HCT116 (cell line): ENCODE results near the gene FYCO1. TPM values are rescaled to one million over a fixed set of nuclear protein-coding genes. Genes with fewer than 3 reads are reported as not detected.

Experiments
- ATAC-seq: fragments of 200-7000 bp; cut with Tn5 transposase; 2 replicates; pipeline ENCODE4 v1.9.1; 2020; ENCODE audit warnings: mild to moderate bottlenecking, moderate library complexity
- BruUV-seq: library from RNA; stranded (reverse); fragments of 400-500 nt; replicated peaks from 2 replicates; lab custom pipeline; 2021; lab: Mats Ljungman, UMichigan
- CTCF ChIA-PET: fragments of 300-600 bp; sonication (Branson Sonifier 250); formaldehyde crosslinking; loops from one replicate; lab custom pipeline; 2021; ENCODE audit warnings: antibody characterized with exemption; lab: Charles Lee
- POLR2A ChIA-PET: fragments of 300-600, 350-600 bp; sonication (Branson Sonifier 250); formaldehyde crosslinking; loops from one replicate; lab custom pipeline; 2021; ENCODE audit warnings: antibody characterized with exemption; lab: Charles Lee
- RAD21 ChIA-PET, 2 experiments: fragments of 300-600 bp; sonication (Branson Sonifier 250); formaldehyde crosslinking; loops; one replicate each; lab custom pipeline; 2023; ENCODE audit warnings: low total read pairs in 2 of 2; ENCODE audit not compliant: uncharacterized antibody in 2 of 2, unreplicated experiment in 2 of 2, low non-redundant PET in 1 of 2; lab: Charles Lee
- DNase-seq: peaks from one replicate; pipeline ENCODE4 v3.0.0-alpha.2; 2010; ENCODE audit warnings: low read depth, low spot score
- H2AFZ ChIP-seq: fragments of 200-600 bp; shearing (Covaris generic), sonication (generic); 2 replicates; pipeline ENCODE4 v1.6.1; 2017; ENCODE audit warnings: low read depth, mixed run types, mixed read lengths, antibody characterized with exemption, low read length; ENCODE audit not compliant: poor library complexity, severe bottlenecking
- H3K27ac ChIP-seq: 2 replicates; pipeline ENCODE4 v1.5.1; 2012; ENCODE audit warnings: low read depth, low read length
- H3K27me3 ChIP-seq: fragments of 200-600 bp; sonication (generic); 2 replicates; pipeline ENCODE4 v1.6.1; 2016; ENCODE audit warnings: mixed run types, low read length, mixed read lengths; ENCODE audit not compliant: insufficient read depth
- H3K36me3 ChIP-seq, 2 experiments: fragments of 200-500 bp in 1 of 2; fragments of 200-600 bp in 1 of 2; sonication (Bioruptor generic) in 1 of 2; sonication (generic) in 1 of 2; 2 replicates each; pipeline versions ENCODE4 v1.5.1 to v1.6.1; 2014 to 2016; ENCODE audit warnings: low read length in 2 of 2, inconsistent platforms in 1 of 2, mixed read lengths in 1 of 2, mixed run types in 1 of 2; ENCODE audit not compliant: insufficient read depth in 2 of 2, control insufficient read depth in 1 of 2
- H3K4me1 ChIP-seq, 2 experiments: fragments of 200-600 bp in 1 of 2; sonication (generic) in 1 of 2; 2 replicates each; pipeline versions ENCODE4 v1.5.1 to v1.6.1; 2012 to 2017; ENCODE audit warnings: low read length in 2 of 2, inconsistent platforms in 1 of 2, mild to moderate bottlenecking in 1 of 2, mixed read lengths in 1 of 2, mixed run types in 1 of 2, moderate library complexity in 1 of 2; ENCODE audit not compliant: insufficient read depth in 2 of 2, control insufficient read depth in 1 of 2
- H3K4me2 ChIP-seq: fragments of 200-600 bp; sonication (generic); 2 replicates; pipeline ENCODE4 v1.6.1; 2017; ENCODE audit warnings: mixed run types, low read length, mixed read lengths
- H3K4me3 ChIP-seq, 2 experiments: fragments of 200-600 bp in 1 of 2; sonication (generic) in 1 of 2; replicated peaks in 1 of 2; 2 replicates each; pipeline ENCODE4 v1.5.1; 2011 to 2016; ENCODE audit warnings: low read length in 2 of 2, control low read depth in 1 of 2, low read depth in 1 of 2, mild to moderate bottlenecking in 1 of 2, mixed read lengths in 1 of 2, mixed run types in 1 of 2
- H3K79me2 ChIP-seq: fragments of 200-600 bp; sonication (generic); 2 replicates; pipeline ENCODE4 v1.6.1; 2017; ENCODE audit warnings: mild to moderate bottlenecking, mixed run types, low read length, moderate library complexity, mixed read lengths; ENCODE audit not compliant: insufficient read depth
- H3K9ac ChIP-seq: fragments of 200-600 bp; sonication (generic); 2 replicates; pipeline ENCODE4 v1.6.1; 2016; ENCODE audit warnings: low read length, mixed read lengths
- H3K9me2 ChIP-seq: fragments of 200-600 bp; sonication (generic), shearing (Covaris generic); 2 replicates; pipeline ENCODE4 v1.6.1; 2017; ENCODE audit warnings: mixed run types, mild to moderate bottlenecking, moderate library complexity; ENCODE audit not compliant: insufficient read depth
- H3K9me3 ChIP-seq, 2 experiments: fragments of 200-500 bp in 1 of 2; fragments of 200-600 bp in 1 of 2; sonication (Bioruptor generic) in 1 of 2; sonication (generic) in 1 of 2; 2 replicates each; pipeline ENCODE4 v1.6.1; 2014 to 2017; ENCODE audit warnings: low read length in 2 of 2, mixed read lengths in 2 of 2, inconsistent platforms in 1 of 2, low read depth in 1 of 2, mild to moderate bottlenecking in 1 of 2, mixed run types in 1 of 2, moderate library complexity in 1 of 2; ENCODE audit not compliant: control insufficient read depth in 1 of 2, insufficient read depth in 1 of 2
- H4K20me1 ChIP-seq: fragments of 200-600 bp; sonication (generic), shearing (Covaris generic); 2 replicates; pipeline ENCODE4 v1.6.1; 2017; ENCODE audit warnings: mixed run types, mild to moderate bottlenecking, moderate library complexity; ENCODE audit not compliant: insufficient read depth
- CBX3 ChIP-seq: IDR thresholded peaks from 2 replicates; pipeline ENCODE4 v1.6.1; 2012; ENCODE audit warnings: low read depth
- EGR1 ChIP-seq: IDR thresholded peaks from 2 replicates; pipeline ENCODE4 v1.6.1; 2012; ENCODE audit warnings: low read depth
- ELF1 ChIP-seq: IDR thresholded peaks from 2 replicates; pipeline ENCODE4 v1.6.1; 2012; ENCODE audit warnings: low read depth, borderline replicate concordance
- EZH2 ChIP-seq: fragments of 200-600 bp; sonication (generic); IDR thresholded peaks from 2 replicates; pipeline ENCODE4 v1.6.1; 2017; ENCODE audit warnings: antibody characterized with exemption, mixed run types
- EZH2phosphoT487 ChIP-seq: fragments of 200-600 bp; IDR thresholded peaks from 2 replicates; pipeline ENCODE4 v1.6.1; 2018; ENCODE audit warnings: antibody characterized with exemption, borderline replicate concordance
- FOSL1 ChIP-seq: IDR thresholded peaks from 2 replicates; pipeline ENCODE4 v1.6.1; 2012; ENCODE audit warnings: low read depth
- JUND ChIP-seq: IDR thresholded peaks from 2 replicates; pipeline ENCODE4 v1.6.1; 2012
- POLR2AphosphoS5 ChIP-seq: IDR thresholded peaks from 2 replicates; pipeline ENCODE4 v1.6.1; 2011; ENCODE audit warnings: mild to moderate bottlenecking, low read depth, low read length, moderate library complexity
- SIN3A ChIP-seq: IDR thresholded peaks from 2 replicates; pipeline ENCODE4 v1.6.1; 2012; ENCODE audit warnings: low read depth
- SP1 ChIP-seq: IDR thresholded peaks from 2 replicates; pipeline ENCODE4 v1.6.1; 2012; ENCODE audit warnings: low read depth
- TCF7L2 ChIP-seq: IDR thresholded peaks from 2 replicates; pipeline ENCODE4 v1.7.0; 2011; ENCODE audit warnings: borderline replicate concordance, inconsistent platforms; ENCODE audit not compliant: insufficient read depth, insufficient read length; ENCODE audit errors: extremely low read depth
- YY1 ChIP-seq: IDR thresholded peaks from 2 replicates; pipeline ENCODE4 v1.6.1; 2011; ENCODE audit warnings: low read length, low read depth, moderate library complexity, mild to moderate bottlenecking; ENCODE audit not compliant: insufficient replicate concordance; ENCODE audit errors: extremely low read depth
- ZFX ChIP-seq: fragments of 450-650 bp; IDR thresholded peaks from 2 replicates; pipeline ENCODE4 v1.6.1; 2017
- ZNF274 ChIP-seq: fragments of 200-500 bp; sonication (Bioruptor generic); IDR thresholded peaks from 2 replicates; pipeline ENCODE4 v1.6.1; 2014; ENCODE audit warnings: mild to moderate bottlenecking, low read depth, low read length, inconsistent platforms
- intact Hi-C: fragments of 100-400 bp; cut with micrococcal nuclease; formaldehyde crosslinking; loops from 2 replicates; pipeline ENCODE4 v1.10.0; 2022
- total RNA-seq: library from RNA; stranded (reverse); gene quantifications from one replicate; pipeline ENCODE4 v1.2.1, GENCODE V29; 2021; ENCODE audit not compliant: unreplicated experiment
- TF ChIP-seq, protein P1 (sequence below): IDR thresholded peaks from 2 replicates; pipeline ENCODE4 v1.6.1; 2012
- TF ChIP-seq, protein P2 (sequence below): IDR thresholded peaks from 2 replicates; pipeline ENCODE4 v1.6.1; 2012; ENCODE audit warnings: low read depth
- TF ChIP-seq, protein P3 (sequence below): IDR thresholded peaks from 2 replicates; pipeline ENCODE4 v1.6.1; 2012

Gene FYCO1
- total RNA-seq, 1 experiment from 2014 or later = 15.8 TPM

DNA sequence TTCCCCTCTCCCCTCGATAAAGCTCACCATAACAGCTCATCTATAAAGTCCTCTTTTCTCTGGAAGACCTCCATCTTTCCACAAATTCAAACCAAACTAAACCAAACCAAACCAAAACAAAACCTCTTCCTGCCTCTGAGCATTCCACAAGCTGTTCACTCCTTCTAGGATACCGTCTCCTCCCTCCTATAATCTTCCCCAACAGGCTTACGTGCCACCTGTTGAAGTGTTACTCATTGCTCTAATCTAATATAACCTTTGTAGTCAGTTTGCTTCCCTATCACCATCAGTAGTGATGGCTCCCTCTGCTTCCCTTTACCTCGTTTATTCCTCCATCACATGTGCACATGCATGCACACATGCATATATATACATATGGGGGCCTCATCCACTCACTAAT is 122.0 kb downstream of the FYCO1 start:
- Histone ChIP-seq H3K4me1 (no peaks in the 10 kb centered on the region), H3K27ac (no peak overlapping the region), H3K79me2 (no peaks in the 10 kb centered on the region), H2AFZ (no peak overlapping the region), H3K4me3 (no peak overlapping the region), H3K27me3 (no peaks in the 10 kb centered on the region), H4K20me1 (no peaks in the 10 kb centered on the region), H3K4me2 (no peak overlapping the region), H3K9ac (no peak overlapping the region), H3K36me3 (no peaks in the 10 kb centered on the region), H3K9me3 (no peaks in the 10 kb centered on the region), H3K9me2 (no peaks in the 10 kb centered on the region)
- ATAC-seq = no peak
- TF ChIP-seq EZH2 = no peak
- TF ChIP-seq, protein P1, sequence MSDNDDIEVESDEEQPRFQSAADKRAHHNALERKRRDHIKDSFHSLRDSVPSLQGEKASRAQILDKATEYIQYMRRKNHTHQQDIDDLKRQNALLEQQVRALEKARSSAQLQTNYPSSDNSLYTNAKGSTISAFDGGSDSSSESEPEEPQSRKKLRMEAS = no peak
- no peak for TF ChIP-seq TCF7L2
- TF ChIP-seq EZH2phosphoT487 = no peak
- no peak for TF ChIP-seq JUND
- no peak for TF ChIP-seq POLR2AphosphoS5
- no peak for TF ChIP-seq FOSL1
- TF ChIP-seq ZFX = no peak
- TF ChIP-seq SP1 = no peak
- TF ChIP-seq, protein P2, sequence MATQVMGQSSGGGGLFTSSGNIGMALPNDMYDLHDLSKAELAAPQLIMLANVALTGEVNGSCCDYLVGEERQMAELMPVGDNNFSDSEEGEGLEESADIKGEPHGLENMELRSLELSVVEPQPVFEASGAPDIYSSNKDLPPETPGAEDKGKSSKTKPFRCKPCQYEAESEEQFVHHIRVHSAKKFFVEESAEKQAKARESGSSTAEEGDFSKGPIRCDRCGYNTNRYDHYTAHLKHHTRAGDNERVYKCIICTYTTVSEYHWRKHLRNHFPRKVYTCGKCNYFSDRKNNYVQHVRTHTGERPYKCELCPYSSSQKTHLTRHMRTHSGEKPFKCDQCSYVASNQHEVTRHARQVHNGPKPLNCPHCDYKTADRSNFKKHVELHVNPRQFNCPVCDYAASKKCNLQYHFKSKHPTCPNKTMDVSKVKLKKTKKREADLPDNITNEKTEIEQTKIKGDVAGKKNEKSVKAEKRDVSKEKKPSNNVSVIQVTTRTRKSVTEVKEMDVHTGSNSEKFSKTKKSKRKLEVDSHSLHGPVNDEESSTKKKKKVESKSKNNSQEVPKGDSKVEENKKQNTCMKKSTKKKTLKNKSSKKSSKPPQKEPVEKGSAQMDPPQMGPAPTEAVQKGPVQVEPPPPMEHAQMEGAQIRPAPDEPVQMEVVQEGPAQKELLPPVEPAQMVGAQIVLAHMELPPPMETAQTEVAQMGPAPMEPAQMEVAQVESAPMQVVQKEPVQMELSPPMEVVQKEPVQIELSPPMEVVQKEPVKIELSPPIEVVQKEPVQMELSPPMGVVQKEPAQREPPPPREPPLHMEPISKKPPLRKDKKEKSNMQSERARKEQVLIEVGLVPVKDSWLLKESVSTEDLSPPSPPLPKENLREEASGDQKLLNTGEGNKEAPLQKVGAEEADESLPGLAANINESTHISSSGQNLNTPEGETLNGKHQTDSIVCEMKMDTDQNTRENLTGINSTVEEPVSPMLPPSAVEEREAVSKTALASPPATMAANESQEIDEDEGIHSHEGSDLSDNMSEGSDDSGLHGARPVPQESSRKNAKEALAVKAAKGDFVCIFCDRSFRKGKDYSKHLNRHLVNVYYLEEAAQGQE = no peak
- TF ChIP-seq, protein P3, sequence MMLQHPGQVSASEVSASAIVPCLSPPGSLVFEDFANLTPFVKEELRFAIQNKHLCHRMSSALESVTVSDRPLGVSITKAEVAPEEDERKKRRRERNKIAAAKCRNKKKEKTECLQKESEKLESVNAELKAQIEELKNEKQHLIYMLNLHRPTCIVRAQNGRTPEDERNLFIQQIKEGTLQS = no peak
- no peak for TF ChIP-seq CBX3
- TF ChIP-seq ELF1 = no peak
- no peak for TF ChIP-seq YY1
- no peak for TF ChIP-seq SIN3A
- no peak for TF ChIP-seq ZNF274
- TF ChIP-seq EGR1 = no peak
- intact Hi-C loops = no loop called here
- DNase-seq = no peak
- ChIA-PET POLR2A (no interaction called here), CTCF (no interaction called here), RAD21 (no interaction called here)
- BruUV-seq = no TSS peak
